WTC11 (cell line): ENCODE measurements around the gene COX7A2.

Experiments
- ATF3 ChIP-seq: sonication (generic); formaldehyde crosslinking; conservative IDR thresholded peaks from 2 replicates; pipeline ENCODE4 v1.8.1; 2022; ENCODE audit warnings: mild to moderate bottlenecking, missing genetic modification reagents
- CTCF ChIP-seq: fragments of 200-600 bp; IDR thresholded peaks from 2 replicates; pipeline ENCODE4 v1.8.0; 2022; ENCODE audit warnings: antibody characterized with exemption
- E2F1 ChIP-seq: sonication (generic); formaldehyde crosslinking; IDR thresholded peaks from 2 replicates; pipeline ENCODE4 v1.8.0; 2022; ENCODE audit warnings: mild to moderate bottlenecking, missing genetic modification reagents
- FOXJ3 ChIP-seq: sonication (generic); formaldehyde crosslinking; IDR thresholded peaks from 2 replicates; pipeline ENCODE4 v1.9.0; 2021; ENCODE audit warnings: missing genetic modification reagents, mild to moderate bottlenecking, borderline replicate concordance
- RELA ChIP-seq: sonication (generic); formaldehyde crosslinking; IDR thresholded peaks from 2 replicates; pipeline ENCODE4 v1.8.1; 2022; ENCODE audit warnings: missing genetic modification reagents, mild to moderate bottlenecking, borderline replicate concordance
- ZNF219 ChIP-seq: sonication (generic); formaldehyde crosslinking; IDR thresholded peaks from 2 replicates; pipeline ENCODE4 v1.8.0; 2023; ENCODE audit warnings: missing genetic modification reagents, mild to moderate bottlenecking, borderline replicate concordance
- TF ChIP-seq, protein P1 (sequence below): sonication (generic); formaldehyde crosslinking; IDR thresholded peaks from 2 replicates; pipeline ENCODE4 v1.8.0; 2022; ENCODE audit warnings: mild to moderate bottlenecking, missing genetic modification reagents
- TF ChIP-seq, protein P2 (sequence below): fragments of 250-450 bp; sonication (Bioruptor Pico); IDR thresholded peaks from 2 replicates; pipeline ENCODE4 v1.9.0; 2021; ENCODE audit warnings: mild to moderate bottlenecking
- TF ChIP-seq, protein P3 (sequence below): sonication (generic); formaldehyde crosslinking; IDR thresholded peaks from 2 replicates; pipeline ENCODE4 v1.8.1; 2022; ENCODE audit warnings: low read depth, missing genetic modification reagents, borderline replicate concordance

DNA sequence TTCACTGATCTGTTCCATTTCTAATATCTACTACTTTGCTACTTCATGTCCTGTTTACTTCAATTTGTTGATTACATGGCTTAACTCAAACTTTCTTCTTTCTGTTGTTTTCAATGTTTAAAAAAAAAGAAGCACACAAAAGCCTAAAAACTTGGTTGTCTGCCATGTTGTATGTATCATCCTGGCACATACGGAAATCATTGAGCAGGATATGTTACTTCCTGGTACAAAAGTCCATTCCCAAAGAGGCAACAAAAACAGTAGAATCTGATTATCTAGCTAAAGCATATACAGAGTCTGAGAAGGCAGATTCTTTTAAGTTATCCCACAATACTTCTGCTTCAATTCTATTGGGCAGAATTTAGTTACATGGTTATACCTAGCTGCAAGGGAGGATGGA is 23.2 kb downstream of the COX7A2 start:
- TF ChIP-seq ATF3 (no peak), CTCF (no peak), RELA (no peak), E2F1 (CRISPR knock-in tag) (no peak), FOXJ3 (CRISPR knock-in tag) (no peak), ZNF219 (no peak)
- TF ChIP-seq, protein P1, sequence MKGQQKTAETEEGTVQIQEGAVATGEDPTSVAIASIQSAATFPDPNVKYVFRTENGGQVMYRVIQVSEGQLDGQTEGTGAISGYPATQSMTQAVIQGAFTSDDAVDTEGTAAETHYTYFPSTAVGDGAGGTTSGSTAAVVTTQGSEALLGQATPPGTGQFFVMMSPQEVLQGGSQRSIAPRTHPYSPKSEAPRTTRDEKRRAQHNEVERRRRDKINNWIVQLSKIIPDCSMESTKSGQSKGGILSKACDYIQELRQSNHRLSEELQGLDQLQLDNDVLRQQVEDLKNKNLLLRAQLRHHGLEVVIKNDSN = no peak
- TF ChIP-seq, protein P2, sequence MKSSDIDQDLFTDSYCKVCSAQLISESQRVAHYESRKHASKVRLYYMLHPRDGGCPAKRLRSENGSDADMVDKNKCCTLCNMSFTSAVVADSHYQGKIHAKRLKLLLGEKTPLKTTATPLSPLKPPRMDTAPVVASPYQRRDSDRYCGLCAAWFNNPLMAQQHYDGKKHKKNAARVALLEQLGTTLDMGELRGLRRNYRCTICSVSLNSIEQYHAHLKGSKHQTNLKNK = no peak
- TF ChIP-seq, protein P3, sequence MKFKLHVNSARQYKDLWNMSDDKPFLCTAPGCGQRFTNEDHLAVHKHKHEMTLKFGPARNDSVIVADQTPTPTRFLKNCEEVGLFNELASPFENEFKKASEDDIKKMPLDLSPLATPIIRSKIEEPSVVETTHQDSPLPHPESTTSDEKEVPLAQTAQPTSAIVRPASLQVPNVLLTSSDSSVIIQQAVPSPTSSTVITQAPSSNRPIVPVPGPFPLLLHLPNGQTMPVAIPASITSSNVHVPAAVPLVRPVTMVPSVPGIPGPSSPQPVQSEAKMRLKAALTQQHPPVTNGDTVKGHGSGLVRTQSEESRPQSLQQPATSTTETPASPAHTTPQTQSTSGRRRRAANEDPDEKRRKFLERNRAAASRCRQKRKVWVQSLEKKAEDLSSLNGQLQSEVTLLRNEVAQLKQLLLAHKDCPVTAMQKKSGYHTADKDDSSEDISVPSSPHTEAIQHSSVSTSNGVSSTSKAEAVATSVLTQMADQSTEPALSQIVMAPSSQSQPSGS = no peak
